Liver (tissue), 9 donors: ENCODE data around the gene POLD3. TPM values are rescaled to one million over a fixed set of nuclear protein-coding genes. Genes with fewer than 3 reads are reported as not detected.

Experiments
- DNase-seq: peaks from one replicate; pipeline ENCODE4 v3.0.0-alpha.2; 2017; ENCODE audit warnings: low spot score
- H3K27ac ChIP-seq, 2 donors: one replicate each; pipeline ENCODE4 v1.7.0; 2013; ENCODE audit warnings: inconsistent platforms in 2 of 2, low read length in 2 of 2, control low read depth in 1 of 2, low read depth in 1 of 2, mild to moderate bottlenecking in 1 of 2
- H3K27me3 ChIP-seq, 4 donors: one replicate each; pipeline versions ENCODE4 v1.6.1 to v1.7.0; 2013; ENCODE audit warnings: low read length in 3 of 4, inconsistent platforms in 1 of 4, mild to moderate bottlenecking in 1 of 4, moderate library complexity in 1 of 4; ENCODE audit not compliant: control insufficient read depth in 4 of 4, insufficient read depth in 4 of 4
- H3K36me3 ChIP-seq, 4 donors: one replicate each; pipeline versions ENCODE4 v1.6.1 to v1.7.0; 2013; ENCODE audit warnings: low read length in 3 of 4, mild to moderate bottlenecking in 3 of 4, low read depth in 1 of 4, moderate library complexity in 1 of 4; ENCODE audit not compliant: control insufficient read depth in 4 of 4, insufficient read depth in 3 of 4
- H3K4me1 ChIP-seq, 4 donors: one replicate each; pipeline versions ENCODE4 v1.6.1 to v1.7.0; 2013; ENCODE audit warnings: low read length in 3 of 4, mild to moderate bottlenecking in 3 of 4, moderate library complexity in 1 of 4; ENCODE audit not compliant: control insufficient read depth in 4 of 4, insufficient read depth in 4 of 4
- H3K4me3 ChIP-seq, 3 donors: one replicate each; pipeline versions ENCODE4 v1.6.1 to v1.7.0; 2013; ENCODE audit warnings: low read length in 3 of 3, control low read depth in 1 of 3, low read depth in 1 of 3, mild to moderate bottlenecking in 1 of 3
- H3K9ac ChIP-seq, 2 donors: one replicate each; pipeline ENCODE4 v1.7.0; 2013; ENCODE audit warnings: low read length in 2 of 2, mild to moderate bottlenecking in 2 of 2, moderate library complexity in 2 of 2, control low read depth in 1 of 2, low read depth in 1 of 2
- H3K9me3 ChIP-seq, 4 donors: one replicate each; pipeline versions ENCODE4 v1.6.1 to v1.7.0; 2013; ENCODE audit warnings: low read length in 3 of 4; ENCODE audit not compliant: control insufficient read depth in 4 of 4
- CTCF ChIP-seq: fragments of 150-350 bp; IDR thresholded peaks from 2 replicates; pipeline ENCODE4 v1.5.1; 2017; ENCODE audit warnings: improper control_type of control experiment, low read depth, low read length; ENCODE audit not compliant: missing input control
- EGR1 ChIP-seq, 2 donors: IDR thresholded peaks; 2 replicates each; pipeline ENCODE4 v1.6.1; 2016 to 2018; ENCODE audit warnings: antibody characterized with exemption in 2 of 2, low read depth in 2 of 2
- FOXA1 ChIP-seq: IDR thresholded peaks from 2 replicates; pipeline ENCODE4 v1.6.1; 2016; ENCODE audit warnings: antibody characterized with exemption
- GABPA ChIP-seq, 2 donors: IDR thresholded peaks in 1 of 2; conservative IDR thresholded peaks in 1 of 2; 2 replicates each; pipeline ENCODE4 v1.6.1; 2016; ENCODE audit warnings: antibody characterized with exemption in 2 of 2, mild to moderate bottlenecking in 1 of 2, moderate library complexity in 1 of 2
- SP1 ChIP-seq: IDR thresholded peaks from 2 replicates; pipeline ENCODE4 v1.6.1; 2018; ENCODE audit warnings: antibody characterized with exemption, mild to moderate bottlenecking
- TAF1 ChIP-seq: conservative IDR thresholded peaks from 2 replicates; pipeline ENCODE4 v1.6.1; 2016; ENCODE audit warnings: antibody characterized with exemption, mild to moderate bottlenecking
- YY1 ChIP-seq: IDR thresholded peaks from 2 replicates; pipeline ENCODE4 v1.6.1; 2016; ENCODE audit warnings: antibody characterized with exemption, mild to moderate bottlenecking
- WGBS: extraction: QIAGEN DNeasy Blood & Tissue Kit; methylation state at CpG from one replicate; pipeline ENCODE4 v1.1.7; 2013; 5-methylcytosine and 5-hydroxymethylcytosine counted together
- polyA plus RNA-seq, 2 donors: library from polyadenylated mRNA; stranded (reverse) in 1 of 2; unstranded in 1 of 2; fragments of 200-250 nt in 1 of 2; fragments of >200 nt in 1 of 2; fragmentation: Nextera tagmentation in 1 of 2; extraction: Ambion mirVana in 1 of 2; gene quantifications; one replicate each; pipeline versions ENCODE4 v1.2.1 to v1.2.3, GENCODE V29; 2013 to 2015
- total RNA-seq, 2 donors: library from RNA; depleted of rRNA; stranded (reverse); fragments of >200 nt; gene quantifications; one replicate each; pipeline ENCODE4 v1.2.3, GENCODE V29; 2014
- TF ChIP-seq, protein P1 (sequence below): IDR thresholded peaks from 2 replicates; pipeline ENCODE4 v1.6.1; 2016; ENCODE audit warnings: antibody characterized with exemption
- TF ChIP-seq, protein P2 (sequence below): IDR thresholded peaks from 2 replicates; pipeline ENCODE4 v1.6.1; 2016; ENCODE audit warnings: antibody characterized with exemption
- TF ChIP-seq, protein P3 (sequence below): IDR thresholded peaks from 2 replicates; pipeline ENCODE4 v1.6.1; 2016; ENCODE audit warnings: antibody characterized with exemption, mild to moderate bottlenecking
- TF ChIP-seq, protein P4 (sequence below): IDR thresholded peaks from 2 replicates; pipeline ENCODE4 v1.6.1; 2016; ENCODE audit warnings: antibody characterized with exemption
- donor health status: healthy.
- donor health status: healthy.
- donor health status: healthy.
- donor health status: healthy.
- donor health status: healthy.

The POLD3 gene
- total and polyA plus RNA-seq, 4 donors: 3.0 to 8.3 (median 5.0) TPM

- TF ChIP-seq FOXA1 (no peak), TAF1 (no peak)
- TF ChIP-seq, protein P1, sequence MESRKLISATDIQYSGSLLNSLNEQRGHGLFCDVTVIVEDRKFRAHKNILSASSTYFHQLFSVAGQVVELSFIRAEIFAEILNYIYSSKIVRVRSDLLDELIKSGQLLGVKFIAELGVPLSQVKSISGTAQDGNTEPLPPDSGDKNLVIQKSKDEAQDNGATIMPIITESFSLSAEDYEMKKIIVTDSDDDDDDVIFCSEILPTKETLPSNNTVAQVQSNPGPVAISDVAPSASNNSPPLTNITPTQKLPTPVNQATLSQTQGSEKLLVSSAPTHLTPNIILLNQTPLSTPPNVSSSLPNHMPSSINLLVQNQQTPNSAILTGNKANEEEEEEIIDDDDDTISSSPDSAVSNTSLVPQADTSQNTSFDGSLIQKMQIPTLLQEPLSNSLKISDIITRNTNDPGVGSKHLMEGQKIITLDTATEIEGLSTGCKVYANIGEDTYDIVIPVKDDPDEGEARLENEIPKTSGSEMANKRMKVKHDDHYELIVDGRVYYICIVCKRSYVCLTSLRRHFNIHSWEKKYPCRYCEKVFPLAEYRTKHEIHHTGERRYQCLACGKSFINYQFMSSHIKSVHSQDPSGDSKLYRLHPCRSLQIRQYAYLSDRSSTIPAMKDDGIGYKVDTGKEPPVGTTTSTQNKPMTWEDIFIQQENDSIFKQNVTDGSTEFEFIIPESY: no peak
- Histone ChIP-seq H3K27me3 (no peaks in the 10 kb centered on the region), H3K27ac (no peak overlapping the region), H3K9ac (no peak overlapping the region), H3K9me3 (no peaks in the 10 kb centered on the region), H3K36me3 (peaks cover 4 to 14% (median 11%) of the 10 kb centered on the region in 4 donors), H3K4me1 (no peaks in the 10 kb centered on the region), H3K4me3 (no peak overlapping the region)
- 85% methylated on average over 8 of the region's 8 CpGs for WGBS
- DNase-seq: no peak
These were observed 48.9 kb downstream of the POLD3 start for GRCh38 chr11:74641289-74641688.

DNA sequence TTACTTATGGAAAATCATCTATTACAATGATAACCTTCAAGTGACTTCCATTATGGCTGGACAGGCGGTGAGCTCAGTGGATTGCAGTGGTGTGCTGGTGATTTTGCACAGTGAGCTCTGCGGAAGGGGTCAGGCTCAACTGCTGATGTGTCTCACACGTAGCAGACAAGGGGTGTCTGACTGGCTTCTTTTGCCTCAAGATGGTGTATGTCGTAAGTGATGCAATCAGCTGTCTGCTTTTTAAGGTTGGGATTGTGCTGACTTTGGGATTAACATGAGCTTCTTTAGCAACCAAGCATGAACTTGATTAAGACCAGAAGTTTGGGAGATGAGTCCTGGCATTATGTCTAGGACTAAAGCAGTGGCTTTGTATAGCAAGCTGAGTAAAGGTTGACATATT is 49.5 kb downstream of the POLD3 start:
- TF ChIP-seq CTCF (no peak), GABPA (IDR thresholded peaks at IDR 0.05 in 1 of 2, conservative IDR thresholded peaks at IDR 0.05 in 1 of 2) (no peak), EGR1 (IDR thresholded peaks at IDR 0.05; ENCODE audit: low read depth in 2 of 2) (no peak), SP1 (no peak), TAF1 (no peak), YY1 (no peak)
- TF ChIP-seq, protein P2, sequence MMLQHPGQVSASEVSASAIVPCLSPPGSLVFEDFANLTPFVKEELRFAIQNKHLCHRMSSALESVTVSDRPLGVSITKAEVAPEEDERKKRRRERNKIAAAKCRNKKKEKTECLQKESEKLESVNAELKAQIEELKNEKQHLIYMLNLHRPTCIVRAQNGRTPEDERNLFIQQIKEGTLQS: no peak
- TF ChIP-seq, protein P3, sequence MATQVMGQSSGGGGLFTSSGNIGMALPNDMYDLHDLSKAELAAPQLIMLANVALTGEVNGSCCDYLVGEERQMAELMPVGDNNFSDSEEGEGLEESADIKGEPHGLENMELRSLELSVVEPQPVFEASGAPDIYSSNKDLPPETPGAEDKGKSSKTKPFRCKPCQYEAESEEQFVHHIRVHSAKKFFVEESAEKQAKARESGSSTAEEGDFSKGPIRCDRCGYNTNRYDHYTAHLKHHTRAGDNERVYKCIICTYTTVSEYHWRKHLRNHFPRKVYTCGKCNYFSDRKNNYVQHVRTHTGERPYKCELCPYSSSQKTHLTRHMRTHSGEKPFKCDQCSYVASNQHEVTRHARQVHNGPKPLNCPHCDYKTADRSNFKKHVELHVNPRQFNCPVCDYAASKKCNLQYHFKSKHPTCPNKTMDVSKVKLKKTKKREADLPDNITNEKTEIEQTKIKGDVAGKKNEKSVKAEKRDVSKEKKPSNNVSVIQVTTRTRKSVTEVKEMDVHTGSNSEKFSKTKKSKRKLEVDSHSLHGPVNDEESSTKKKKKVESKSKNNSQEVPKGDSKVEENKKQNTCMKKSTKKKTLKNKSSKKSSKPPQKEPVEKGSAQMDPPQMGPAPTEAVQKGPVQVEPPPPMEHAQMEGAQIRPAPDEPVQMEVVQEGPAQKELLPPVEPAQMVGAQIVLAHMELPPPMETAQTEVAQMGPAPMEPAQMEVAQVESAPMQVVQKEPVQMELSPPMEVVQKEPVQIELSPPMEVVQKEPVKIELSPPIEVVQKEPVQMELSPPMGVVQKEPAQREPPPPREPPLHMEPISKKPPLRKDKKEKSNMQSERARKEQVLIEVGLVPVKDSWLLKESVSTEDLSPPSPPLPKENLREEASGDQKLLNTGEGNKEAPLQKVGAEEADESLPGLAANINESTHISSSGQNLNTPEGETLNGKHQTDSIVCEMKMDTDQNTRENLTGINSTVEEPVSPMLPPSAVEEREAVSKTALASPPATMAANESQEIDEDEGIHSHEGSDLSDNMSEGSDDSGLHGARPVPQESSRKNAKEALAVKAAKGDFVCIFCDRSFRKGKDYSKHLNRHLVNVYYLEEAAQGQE: no peak
- TF ChIP-seq, protein P4, sequence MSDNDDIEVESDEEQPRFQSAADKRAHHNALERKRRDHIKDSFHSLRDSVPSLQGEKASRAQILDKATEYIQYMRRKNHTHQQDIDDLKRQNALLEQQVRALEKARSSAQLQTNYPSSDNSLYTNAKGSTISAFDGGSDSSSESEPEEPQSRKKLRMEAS: no peak
- Histone ChIP-seq H3K4me3 (no peak overlapping the region), H3K27me3 (no peaks in the 10 kb centered on the region), H3K9me3 (no peaks in the 10 kb centered on the region), H3K27ac (no peak overlapping the region), H3K4me1 (no peaks in the 10 kb centered on the region), H3K9ac (no peak overlapping the region), H3K36me3 (peaks cover 4 to 12% (median 10%) of the 10 kb centered on the region in 4 donors)
- WGBS: 92% methylated on average over 4 of the region's 4 CpGs
- no peak for DNase-seq
